ENCODE results near the gene SLC7A6OS. TPM values are rescaled to one million over a fixed set of nuclear protein-coding genes. Genes with fewer than 3 reads are reported as not detected.

Gene SLC7A6OS
- total RNA-seq, 4 donors from 2014 or later, result 13.4 to 19.5 (median 14.2) TPM

GRCh38 chr16:68338326-68339119 lies 27.8 kb upstream of the SLC7A6OS start:
- TF ChIP-seq EP300 (IDR thresholded peaks at IDR 0.05) (no peak), CTCF (IDR thresholded peaks at IDR 0.05) (no peak), POLR2A (IDR thresholded peaks at IDR 0.05) (no peak)
- Histone ChIP-seq H3K4me3 (no peak overlapping the region), H3K9me3 (no peaks in the 10 kb centered on the region), H3K27me3 (no peaks in the 10 kb centered on the region), H3K27ac (no peak overlapping the region), H3K4me1 (peaks cover 0 to 15% (median under 1%) of the 10 kb centered on the region in 4 donors), H3K36me3 (peaks cover 0 to 86% (median 11%) of the 10 kb centered on the region in 3 donors)
- 84 to 88% methylated on average over 16 of the region's 16 CpGs for WGBS, 2 donors
- no peak for DNase-seq (ENCODE audit: low spot score in 2 of 2)

GRCh38 chr16:68335175-68335574 lies 24.4 kb upstream of the SLC7A6OS start:
- TF ChIP-seq CTCF (IDR thresholded peaks at IDR 0.05) (no peak), EP300 (IDR thresholded peaks at IDR 0.05) (no peak), POLR2A (IDR thresholded peaks at IDR 0.05) (no peak)
- no peak for DNase-seq (ENCODE audit: low spot score in 2 of 2)
- Histone ChIP-seq H3K9me3 (no peaks in the 10 kb centered on the region), H3K36me3 (peaks cover 0 to 61% (median 10%) of the 10 kb centered on the region in 3 donors), H3K27ac (peak overlapping the region in 1 of 4 donors; percentile 30), H3K4me3 (no peak overlapping the region), H3K4me1 (peaks cover 0 to 31% (median 16%) of the 10 kb centered on the region in 4 donors), H3K27me3 (no peaks in the 10 kb centered on the region)
- 80% methylated on average over 5 of the region's 5 CpGs for WGBS, 2 donors

- 48 to 49% methylated on average over 7 of the region's 7 CpGs for WGBS, 2 donors
- Histone ChIP-seq H3K9me3 (no peaks in the 10 kb centered on the region), H3K36me3 (peaks cover 0 to 48% (median 0%) of the 10 kb centered on the region in 3 donors), H3K4me1 (peaks cover 0 to 37% (median 16%) of the 10 kb centered on the region in 4 donors), H3K27me3 (no peaks in the 10 kb centered on the region), H3K27ac (peak overlapping the region in 2 of 4 donors; percentile 47 to 56), H3K4me3 (no peak overlapping the region)
- DNase-seq (ENCODE audit: low spot score in 2 of 2), result peak in 1 of 2 donors; percentile 47
- TF ChIP-seq EP300 (IDR thresholded peaks at IDR 0.05), result peak in 1 of 2 donors; percentile 58
- no peak for TF ChIP-seq CTCF (IDR thresholded peaks at IDR 0.05)
Measured at GRCh38 chr16:68332411-68333121, 21.8 kb upstream of the SLC7A6OS start.

- TF ChIP-seq POLR2A (IDR thresholded peaks at IDR 0.05) (no peak), EP300 (IDR thresholded peaks at IDR 0.05) (no peak), CTCF (IDR thresholded peaks at IDR 0.05) (no peak)
- WGBS, 2 donors, result 19 to 21% methylated on average over 4 of the region's 4 CpGs
- DNase-seq (ENCODE audit: low spot score in 2 of 2), result no peak
- Histone ChIP-seq H3K4me1 (peaks cover 0 to 37% (median 16%) of the 10 kb centered on the region in 4 donors), H3K9me3 (no peaks in the 10 kb centered on the region), H3K27me3 (no peaks in the 10 kb centered on the region), H3K27ac (peak overlapping the region in 2 of 4 donors; percentile 47 to 56), H3K36me3 (peaks cover 0 to 47% (median 0%) of the 10 kb centered on the region in 3 donors), H3K4me3 (no peak overlapping the region)
Measured at GRCh38 chr16:68331879-68332410, 21.2 kb upstream of the SLC7A6OS start.

Measured in tibial nerve (tissue), 4 donors.